Suprapubic skin (tissue), 4 donors: ENCODE measurements around the gene PRSS57. TPM values are rescaled to one million over a fixed set of nuclear protein-coding genes. Genes with fewer than 3 reads are reported as not detected.

Experiments used
- DNase-seq, 2 donors: peaks; one replicate each; pipeline ENCODE4 v3.0.0-alpha.2; 2019; ENCODE audit warnings: low spot score in 2 of 2
- H3K27ac ChIP-seq: fragments of 200-600 bp; sonication (generic); one replicate; pipeline ENCODE4 v1.5.1; 2019
- H3K27me3 ChIP-seq: fragments of 200-600 bp; sonication (generic); one replicate; pipeline ENCODE4 v1.5.1; 2019
- H3K36me3 ChIP-seq: fragments of 200-600 bp; sonication (generic); one replicate; pipeline ENCODE4 v1.5.1; 2019
- H3K4me1 ChIP-seq: fragments of 200-600 bp; sonication (generic); one replicate; pipeline ENCODE4 v1.5.1; 2019
- H3K4me3 ChIP-seq: fragments of 200-600 bp; sonication (generic); one replicate; pipeline ENCODE4 v1.5.1; 2019; ENCODE audit warnings: mild to moderate bottlenecking
- H3K9me3 ChIP-seq: fragments of 200-600 bp; sonication (generic); one replicate; pipeline ENCODE4 v1.5.1; 2019
- CTCF ChIP-seq, 2 donors: fragments of 200-600 bp in 1 of 2; fragments of 450-650 bp in 1 of 2; sonication (generic) in 1 of 2; IDR thresholded peaks; one replicate each; pipeline ENCODE4 v1.5.1; 2016 to 2019; ENCODE audit warnings: antibody characterized with exemption in 2 of 2, mild to moderate bottlenecking in 1 of 2, moderate library complexity in 1 of 2
- EP300 ChIP-seq: sonication (generic); formaldehyde crosslinking; IDR thresholded peaks from one replicate; pipeline ENCODE4 v1.6.1; 2017; ENCODE audit warnings: antibody characterized with exemption
- POLR2A ChIP-seq, 2 donors: fragments of 450-650 bp; IDR thresholded peaks; one replicate each; pipeline ENCODE4 v1.6.1; 2017; ENCODE audit warnings: antibody characterized with exemption in 2 of 2, mild to moderate bottlenecking in 2 of 2, moderate library complexity in 2 of 2
- POLR2AphosphoS5 ChIP-seq, 3 donors: sonication (generic); formaldehyde crosslinking; IDR thresholded peaks; one replicate each; pipeline ENCODE4 v1.6.1; 2017; ENCODE audit warnings: antibody characterized with exemption in 3 of 3
- WGBS: methylation state at CpG from one replicate; pipeline ENCODE4 v1.1.5; 2018; 5-methylcytosine and 5-hydroxymethylcytosine counted together
- total RNA-seq, 4 donors: library from RNA; depleted of rRNA; stranded (reverse); fragments of >200 nt; gene quantifications; one replicate each; pipeline ENCODE4 v1.1.0, GENCODE V29; 2016

The PRSS57 gene
- total RNA-seq, 4 donors from 2014 or later = not detected

- Histone ChIP-seq H3K4me3 (no peak overlapping the region), H3K27ac (no peak overlapping the region), H3K36me3 (no peaks in the 10 kb centered on the region), H3K27me3 (peaks cover 4% of the 10 kb centered on the region), H3K9me3 (no peaks in the 10 kb centered on the region), H3K4me1 (no peaks in the 10 kb centered on the region)
- 75% methylated on average over 18 of the region's 18 CpGs for WGBS
- TF ChIP-seq POLR2AphosphoS5 (IDR thresholded peaks at IDR 0.05) = no peak
- no peak for TF ChIP-seq POLR2A (IDR thresholded peaks at IDR 0.05)
- TF ChIP-seq CTCF (IDR thresholded peaks at IDR 0.05) = no peak
- no peak for TF ChIP-seq EP300
- DNase-seq = no peak
Observed at GRCh38 chr19:690203-690602, 5.0 kb downstream of the PRSS57 start.

GRCh38 chr19:688992-689391, 6.3 kb downstream of the PRSS57 start:
- no peaks in the 10 kb centered on the region for H3K4me1 ChIP-seq
- no peaks in the 10 kb centered on the region for H3K9me3 ChIP-seq
- DNase-seq = no peak
- no peak overlapping the region for H3K27ac ChIP-seq
- 94% methylated on average over 17 of the region's 17 CpGs for WGBS
- no peak overlapping the region for H3K4me3 ChIP-seq
- no peaks in the 10 kb centered on the region for H3K36me3 ChIP-seq
- no peak for TF ChIP-seq EP300
- TF ChIP-seq CTCF (IDR thresholded peaks at IDR 0.05) = no peak
- no peak for TF ChIP-seq POLR2AphosphoS5 (IDR thresholded peaks at IDR 0.05)
- no peak for TF ChIP-seq POLR2A (IDR thresholded peaks at IDR 0.05)
- no peaks in the 10 kb centered on the region for H3K27me3 ChIP-seq

GRCh38 chr19:688214-688613, 7.0 kb downstream of the PRSS57 start:
- no peaks in the 10 kb centered on the region for H3K27me3 ChIP-seq
- no peak overlapping the region for H3K4me3 ChIP-seq
- no peak for TF ChIP-seq EP300
- TF ChIP-seq POLR2A (IDR thresholded peaks at IDR 0.05) = no peak
- TF ChIP-seq CTCF (IDR thresholded peaks at IDR 0.05) = no peak
- TF ChIP-seq POLR2AphosphoS5 (IDR thresholded peaks at IDR 0.05) = no peak
- no peak overlapping the region for H3K27ac ChIP-seq
- 66% methylated on average over 15 of the region's 15 CpGs for WGBS
- no peak for DNase-seq
- no peaks in the 10 kb centered on the region for H3K9me3 ChIP-seq
- no peaks in the 10 kb centered on the region for H3K4me1 ChIP-seq
- H3K36me3 ChIP-seq = no peaks in the 10 kb centered on the region

GRCh38 chr19:687569-688166, 7.6 kb downstream of the PRSS57 start:
- no peak overlapping the region for H3K27ac ChIP-seq
- no peak for TF ChIP-seq POLR2AphosphoS5 (IDR thresholded peaks at IDR 0.05)
- no peak for DNase-seq
- no peak overlapping the region for H3K4me3 ChIP-seq
- 94% methylated on average over 11 of the region's 11 CpGs for WGBS
- no peaks in the 10 kb centered on the region for H3K9me3 ChIP-seq
- no peaks in the 10 kb centered on the region for H3K4me1 ChIP-seq
- no peaks in the 10 kb centered on the region for H3K27me3 ChIP-seq
- no peaks in the 10 kb centered on the region for H3K36me3 ChIP-seq

GRCh38 chr19:686589-687297, 8.5 kb downstream of the PRSS57 start:
- TF ChIP-seq POLR2AphosphoS5 (IDR thresholded peaks at IDR 0.05) (no peak), EP300 (no peak), CTCF (IDR thresholded peaks at IDR 0.05) (no peak), POLR2A (IDR thresholded peaks at IDR 0.05) (no peak)
- H3K9me3 ChIP-seq = no peaks in the 10 kb centered on the region
- no peak overlapping the region for H3K4me3 ChIP-seq
- no peaks in the 10 kb centered on the region for H3K4me1 ChIP-seq
- no peaks in the 10 kb centered on the region for H3K27me3 ChIP-seq
- WGBS = 82% methylated on average over 13 of the region's 17 CpGs
- DNase-seq = no peak
- no peak overlapping the region for H3K27ac ChIP-seq
- H3K36me3 ChIP-seq = no peaks in the 10 kb centered on the region
